NCI-H748 treated with DMSO at 0.1 percent for 48 hours (cell line): ENCODE measurements around the gene TMEM150B.

Experiments used
- DNase-seq: peaks from one replicate; lab custom pipeline; 2025; lab: John Stamatoyannopoulos, UW

TMEM150B gene

GRCh38 chr19:55278391-55279135 lies 46.6 kb downstream of the TMEM150B start:
- no peak for DNase-seq

- DNase-seq = no peak
Observed at GRCh38 chr19:55277494-55277893, 47.6 kb downstream of the TMEM150B start.

- no peak for DNase-seq
Observed at GRCh38 chr19:55276720-55277430, 48.3 kb downstream of the TMEM150B start.

DNA sequence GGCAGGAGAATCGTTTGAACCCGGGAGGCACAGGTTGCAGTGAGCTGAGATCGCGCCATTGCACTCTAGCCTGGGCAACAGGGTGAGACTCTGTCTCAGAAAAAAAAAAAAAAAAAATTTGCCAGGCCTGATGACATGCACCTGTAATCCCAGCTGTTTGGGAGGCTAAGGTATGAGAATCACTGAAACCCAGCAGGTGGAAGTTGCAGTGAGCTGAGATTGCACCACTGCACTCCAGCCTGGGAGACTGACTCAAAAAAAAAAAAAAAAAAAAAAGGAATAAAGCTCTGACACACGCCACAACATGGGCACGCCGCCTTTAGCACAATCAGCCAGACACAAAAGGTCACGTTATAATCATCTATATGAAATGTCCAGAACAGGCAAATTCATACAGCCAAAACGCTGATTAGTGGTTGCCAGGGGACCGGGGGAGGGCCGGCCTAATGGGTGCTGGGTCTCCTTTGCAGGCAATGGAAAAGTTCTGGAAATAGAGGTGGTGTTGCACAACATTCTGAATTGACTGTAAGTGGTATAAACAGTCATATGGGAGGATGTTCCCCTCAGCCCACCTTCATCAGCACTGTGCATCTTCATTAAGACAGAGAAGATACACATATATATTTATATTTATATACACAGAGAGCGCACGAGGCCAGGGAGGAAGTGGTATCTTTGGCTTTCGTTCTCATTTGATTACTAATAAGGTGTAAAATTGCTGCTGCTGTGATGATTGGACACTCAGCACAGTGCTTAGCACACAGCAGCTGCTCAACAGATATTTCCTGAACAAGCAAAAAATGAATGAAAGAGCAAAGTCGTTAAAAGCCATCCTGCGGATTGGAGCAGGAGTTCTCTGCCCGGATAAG lies 49.1 kb downstream of the TMEM150B start:
- no peak for DNase-seq

DNA sequence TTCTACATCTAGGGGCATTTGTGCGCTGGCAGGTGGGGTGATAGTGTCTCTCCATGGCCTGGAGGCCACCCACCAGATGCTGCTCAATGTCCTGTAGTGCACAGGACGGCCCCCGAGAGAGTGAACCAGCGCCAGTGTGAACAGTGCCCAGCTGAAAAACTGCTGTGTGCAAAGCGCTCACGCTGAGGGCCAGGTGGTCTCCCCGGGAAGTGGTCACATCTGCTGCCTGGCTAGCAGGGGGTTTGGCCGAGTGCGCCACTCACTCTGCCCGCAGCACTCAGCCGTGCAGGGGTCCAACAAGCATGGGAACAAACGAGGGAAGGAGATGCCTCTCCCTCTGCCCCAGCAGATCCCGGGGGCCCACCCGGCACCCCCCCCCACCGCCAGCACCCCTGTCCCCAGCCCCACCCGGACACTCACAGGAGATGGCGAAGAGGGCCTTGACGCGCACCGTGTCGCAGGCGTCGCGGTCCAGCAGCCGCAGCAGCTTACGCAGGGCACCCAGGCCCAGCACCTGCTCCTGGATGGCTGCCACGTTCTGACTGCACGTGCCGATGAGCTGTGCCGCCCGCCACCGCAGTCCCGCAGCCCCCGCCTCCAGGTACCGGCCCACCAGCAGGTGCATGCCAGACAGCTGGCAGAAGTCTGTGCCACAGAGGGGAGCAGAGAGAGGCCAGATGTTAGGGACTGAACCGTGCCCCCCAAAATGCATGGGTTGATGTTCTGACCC lies 51.0 kb downstream of the TMEM150B start:
- DNase-seq = no peak

- DNase-seq = no peak
Observed at GRCh38 chr19:55272142-55272541, 53.0 kb downstream of the TMEM150B start.

GRCh38 chr19:55270172-55270942 lies 54.8 kb downstream of the TMEM150B start:
- DNase-seq = no peak

GRCh38 chr19:55269299-55269698 lies 55.8 kb downstream of the TMEM150B start:
- no peak for DNase-seq

- no peak for DNase-seq
Observed at GRCh38 chr19:55266840-55267239, 58.3 kb downstream of the TMEM150B start.

DNA sequence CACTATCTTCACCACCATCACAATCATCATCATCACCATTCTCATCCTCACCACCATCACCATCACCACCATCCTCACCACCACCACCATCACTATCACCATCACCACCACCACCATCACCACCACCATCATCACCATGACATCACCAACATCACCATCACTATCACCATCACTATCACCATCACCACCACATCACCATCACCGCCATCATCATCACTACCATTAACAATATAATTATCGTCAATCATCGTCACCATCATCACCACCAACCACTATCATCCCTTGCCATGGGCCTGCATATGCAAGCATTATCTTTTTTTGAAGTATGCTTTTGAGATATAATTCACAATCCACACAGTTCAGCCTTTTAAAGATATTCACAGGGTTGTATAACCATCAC lies 58.7 kb downstream of the TMEM150B start:
- DNase-seq = no peak

GRCh38 chr19:55265723-55266386 lies 59.3 kb downstream of the TMEM150B start:
- DNase-seq = no peak

- DNase-seq = no peak
Observed at GRCh38 chr19:55265173-55265572, 60.0 kb downstream of the TMEM150B start.

- DNase-seq = no peak
Observed at GRCh38 chr19:55264531-55264930, 60.6 kb downstream of the TMEM150B start.
